Brain microvascular endothelial cell (primary cell): ENCODE results near the gene CREB5.

Experiments
- DNase-seq: peaks from one replicate; pipeline ENCODE4 v3.0.0-alpha.2; 2020
- H3K27ac ChIP-seq: fragments of 250-450 bp; sonication (Bioruptor Pico); 2 replicates; pipeline ENCODE4 v1.5.1; 2020; ENCODE audit warnings: mild to moderate bottlenecking, moderate library complexity
- H3K27me3 ChIP-seq: fragments of 250-450 bp; sonication (Bioruptor Pico); replicated peaks from 2 replicates; pipeline ENCODE4 v1.5.1; 2020; ENCODE audit warnings: mild to moderate bottlenecking
- H3K36me3 ChIP-seq: fragments of 250-450 bp; sonication (Bioruptor Pico); replicated peaks from 2 replicates; pipeline ENCODE4 v1.5.1; 2020; ENCODE audit warnings: mild to moderate bottlenecking
- H3K4me3 ChIP-seq: 2 replicates; pipeline ENCODE4 v1.5.1; 2011; ENCODE audit warnings: low read depth, mild to moderate bottlenecking, control low read depth, low read length, moderate library complexity
- CTCF ChIP-seq: IDR thresholded peaks from 2 replicates; pipeline ENCODE4 v1.5.1; 2011; ENCODE audit warnings: low read depth, mild to moderate bottlenecking, moderate library complexity, low read length, control low read depth, inconsistent platforms; ENCODE audit errors: missing control alignments
- in situ Hi-C: cut with HindIII; loops from 2 replicates; pipeline ENCODE4 v1.10.0; 2017; ENCODE audit warnings: low sequenced_read_pairs, low pct_ligation_motif_present

The CREB5 gene

GRCh38 chr7:28587211-28587610, 174.9 kb downstream of the CREB5 start:
- DNase-seq, result no peak
- no peak for TF ChIP-seq CTCF
- Histone ChIP-seq H3K27ac (no peak overlapping the region), H3K36me3 (no peaks in the 10 kb centered on the region), H3K27me3 (no peaks in the 10 kb centered on the region), H3K4me3 (no peak overlapping the region)
- in situ Hi-C loops, result no loop called here

- Histone ChIP-seq H3K27ac (no peak overlapping the region), H3K36me3 (no peaks in the 10 kb centered on the region), H3K27me3 (no peaks in the 10 kb centered on the region), H3K4me3 (no peak overlapping the region)
- DNase-seq, result no peak
- TF ChIP-seq CTCF, result no peak
- in situ Hi-C loops, result no loop called here
These were observed 176.3 kb downstream of the CREB5 start for GRCh38 chr7:28588602-28589001.

GRCh38 chr7:28591041-28591674, 178.8 kb downstream of the CREB5 start:
- in situ Hi-C loops, result no loop called here

GRCh38 chr7:28591725-28592349, 179.5 kb downstream of the CREB5 start:
- DNase-seq, result no peak
- TF ChIP-seq CTCF, result no peak
- in situ Hi-C loops, result no loop called here
- Histone ChIP-seq H3K27ac (no peak overlapping the region), H3K4me3 (no peak overlapping the region), H3K36me3 (no peaks in the 10 kb centered on the region), H3K27me3 (no peaks in the 10 kb centered on the region)

More at GRCh38 chr7:28591041-28591674, 178.8 kb downstream of the CREB5 start:
- H3K36me3 ChIP-seq, result no peaks in the 10 kb centered on the region
- no peak for DNase-seq
- H3K4me3 ChIP-seq, result no peak overlapping the region
- no peak for TF ChIP-seq CTCF
- no peaks in the 10 kb centered on the region for H3K27me3 ChIP-seq
- no peak overlapping the region for H3K27ac ChIP-seq

- TF ChIP-seq CTCF, result no peak
- no peaks in the 10 kb centered on the region for H3K36me3 ChIP-seq
- in situ Hi-C loops, result no loop called here
- H3K27me3 ChIP-seq, result no peaks in the 10 kb centered on the region
- DNase-seq, result no peak
- no peak overlapping the region for H3K4me3 ChIP-seq
- no peak overlapping the region for H3K27ac ChIP-seq
These were observed 180.5 kb downstream of the CREB5 start for GRCh38 chr7:28592861-28593260.

GRCh38 chr7:28595076-28595475, 182.8 kb downstream of the CREB5 start:
- in situ Hi-C loops, result no loop called here
- no peak for DNase-seq
- Histone ChIP-seq H3K4me3 (no peak overlapping the region), H3K27me3 (no peaks in the 10 kb centered on the region), H3K36me3 (no peaks in the 10 kb centered on the region), H3K27ac (no peak overlapping the region)
- no peak for TF ChIP-seq CTCF
